Prostate gland (tissue), 2 donors: ENCODE measurements around the gene ENAH.

Experiments used
- POLR2AphosphoS5 ChIP-seq: sonication (generic); formaldehyde crosslinking; IDR thresholded peaks from one replicate; pipeline ENCODE4 v1.6.1; 2017; ENCODE audit warnings: antibody characterized with exemption
- TF ChIP-seq, protein P1 (sequence below), 4 experiments: fragments of 200-600 bp in 2 of 4; fragments of 450-650 bp in 2 of 4; sonication (generic) in 2 of 4; IDR thresholded peaks; 1 replicate in 3 of 4; 2 replicates in 1 of 4; pipeline ENCODE4 v1.5.1; 2016 to 2019; ENCODE audit warnings: antibody characterized with exemption in 4 of 4, mild to moderate bottlenecking in 2 of 4, moderate library complexity in 2 of 4

DNA sequence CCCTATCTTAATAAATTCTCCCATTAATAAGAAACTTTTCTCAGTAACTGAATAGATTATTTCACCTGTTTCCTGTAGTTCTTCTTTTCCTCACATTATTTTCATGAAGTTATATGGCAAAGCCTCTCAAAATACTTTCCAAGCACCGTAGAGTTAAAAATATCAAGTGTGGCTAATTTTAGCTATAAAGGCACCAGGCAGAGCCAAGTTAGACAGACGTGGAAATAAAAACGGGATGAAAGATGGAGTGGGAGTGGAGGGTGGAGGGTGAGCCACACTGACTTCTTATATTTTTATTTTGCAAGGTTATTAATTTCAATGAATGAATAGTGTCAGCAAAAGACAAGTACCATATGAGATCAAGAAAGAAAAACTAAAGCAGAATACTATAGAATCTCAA is 71.7 kb downstream of the ENAH start:
- TF ChIP-seq POLR2AphosphoS5 = no peak
- TF ChIP-seq, protein P1, sequence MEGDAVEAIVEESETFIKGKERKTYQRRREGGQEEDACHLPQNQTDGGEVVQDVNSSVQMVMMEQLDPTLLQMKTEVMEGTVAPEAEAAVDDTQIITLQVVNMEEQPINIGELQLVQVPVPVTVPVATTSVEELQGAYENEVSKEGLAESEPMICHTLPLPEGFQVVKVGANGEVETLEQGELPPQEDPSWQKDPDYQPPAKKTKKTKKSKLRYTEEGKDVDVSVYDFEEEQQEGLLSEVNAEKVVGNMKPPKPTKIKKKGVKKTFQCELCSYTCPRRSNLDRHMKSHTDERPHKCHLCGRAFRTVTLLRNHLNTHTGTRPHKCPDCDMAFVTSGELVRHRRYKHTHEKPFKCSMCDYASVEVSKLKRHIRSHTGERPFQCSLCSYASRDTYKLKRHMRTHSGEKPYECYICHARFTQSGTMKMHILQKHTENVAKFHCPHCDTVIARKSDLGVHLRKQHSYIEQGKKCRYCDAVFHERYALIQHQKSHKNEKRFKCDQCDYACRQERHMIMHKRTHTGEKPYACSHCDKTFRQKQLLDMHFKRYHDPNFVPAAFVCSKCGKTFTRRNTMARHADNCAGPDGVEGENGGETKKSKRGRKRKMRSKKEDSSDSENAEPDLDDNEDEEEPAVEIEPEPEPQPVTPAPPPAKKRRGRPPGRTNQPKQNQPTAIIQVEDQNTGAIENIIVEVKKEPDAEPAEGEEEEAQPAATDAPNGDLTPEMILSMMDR (IDR thresholded peaks at IDR 0.05) = no peak
